ENCODE results near the gene USP22. TPM values are rescaled to one million over a fixed set of nuclear protein-coding genes. Genes with fewer than 3 reads are reported as not detected.

The USP22 gene
- total and polyA plus RNA-seq, 2 donors (not counting 3 experiments of a cell fraction or from before 2014, with no cell fraction given) = 204 to 260 TPM

- Histone ChIP-seq H3K27me3 (ENCODE audit: control insufficient read depth in 2 of 2, insufficient read depth in 2 of 2, low read length in 2 of 2) (no peaks in the 10 kb centered on the region), H2AFZ (ENCODE audit: low read depth, low read length) (no peak overlapping the region), H3K36me3 (ENCODE audit: control insufficient read depth in 2 of 2, extremely low read depth in 1 of 2, insufficient read depth in 2 of 2, low read length in 2 of 2) (peaks cover 3 to 6% of the 10 kb centered on the region in 2 experiments), H3K9me3 (replicated peaks; ENCODE audit: control insufficient read depth, insufficient read depth, low read length) (no peaks in the 10 kb centered on the region), H4K20me1 (replicated peaks; ENCODE audit: control insufficient read depth, extremely low read depth, insufficient read depth, low read length) (peaks cover 28% of the 10 kb centered on the region), H3K9ac (replicated peaks; ENCODE audit: extremely low read depth, insufficient read depth, low read length) (peak overlapping the region; percentile 99), H3K4me1 (ENCODE audit: control insufficient read depth, extremely low read depth, insufficient read depth, low read length) (peaks cover 48% of the 10 kb centered on the region), H3K27ac (ENCODE audit: insufficient read depth, low read depth, low read length) (peak overlapping the region; percentile 73), H3K4me3 (replicated peaks in 1 of 3; ENCODE audit: insufficient read depth in 1 of 3, low read depth in 1 of 3, low read length in 3 of 3) (peak overlapping the region; percentile 97 to 99 (median 99)), H3K79me2 (ENCODE audit: control insufficient read depth, insufficient read depth, low read length) (peaks cover 75% of the 10 kb centered on the region), H3K9me1 (replicated peaks; ENCODE audit: control insufficient read depth, extremely low read depth, insufficient read depth, low read length) (no peaks in the 10 kb centered on the region), H3K4me2 (ENCODE audit: insufficient read depth, low read length) (peak overlapping the region; percentile 75)
- CTCF ChIA-PET = interaction anchor here (0.6 to 1.1 kb wide), 2 partner anchors 47 to 472 kb away, joined by 3 read pairs; no protein-coding TSS in a partner anchor
- POLR2A ChIA-PET = no interaction called here
- DNase-seq (ENCODE audit: low read depth, low spot score) (peak; percentile 49), FAIRE-seq (peak; percentile 53)
- dilution Hi-C loops (cut with MboI; ENCODE audit: extremely low pct_ligation_motif_present, low sequenced_read_pairs) = no loop called here
- BruUV-seq (replicated peaks) = TSS peak; percentile 7
- TF ChIP-seq POLR2A (IDR thresholded peaks at IDR 0.05; ENCODE audit: low read depth, low read length) (no peak), CTCF (IDR thresholded peaks at IDR 0.05; ENCODE audit: extremely low read depth in 1 of 2, insufficient read depth in 1 of 2, low read depth in 1 of 2, low read length in 2 of 2) (peak; percentile 32 to 33)
- intact Hi-C loops (cut with micrococcal nuclease) = loop anchor here (5.0 kb wide), 2 partner anchors 133 to 472 kb away; no protein-coding TSS in a partner anchor
These were observed 2.8 kb downstream of the USP22 start for GRCh38 chr17:21039839-21040575.

- Histone ChIP-seq H3K9ac (replicated peaks; ENCODE audit: extremely low read depth, insufficient read depth, low read length) (no peak overlapping the region), H3K9me3 (replicated peaks; ENCODE audit: control insufficient read depth, insufficient read depth, low read length) (no peaks in the 10 kb centered on the region), H3K36me3 (ENCODE audit: control insufficient read depth in 2 of 2, extremely low read depth in 1 of 2, insufficient read depth in 2 of 2, low read length in 2 of 2) (peaks cover 3 to 10% of the 10 kb centered on the region in 2 experiments), H3K4me1 (ENCODE audit: control insufficient read depth, extremely low read depth, insufficient read depth, low read length) (peaks cover 50% of the 10 kb centered on the region), H3K4me3 (replicated peaks in 1 of 3; ENCODE audit: insufficient read depth in 1 of 3, low read depth in 1 of 3, low read length in 3 of 3) (no peak overlapping the region), H3K27ac (ENCODE audit: insufficient read depth, low read depth, low read length) (no peak overlapping the region), H3K9me1 (replicated peaks; ENCODE audit: control insufficient read depth, extremely low read depth, insufficient read depth, low read length) (no peaks in the 10 kb centered on the region), H3K4me2 (ENCODE audit: insufficient read depth, low read length) (peak overlapping the region; percentile 26), H4K20me1 (replicated peaks; ENCODE audit: control insufficient read depth, extremely low read depth, insufficient read depth, low read length) (peaks cover 44% of the 10 kb centered on the region), H2AFZ (ENCODE audit: low read depth, low read length) (no peak overlapping the region), H3K27me3 (ENCODE audit: control insufficient read depth in 2 of 2, insufficient read depth in 2 of 2, low read length in 2 of 2) (no peaks in the 10 kb centered on the region), H3K79me2 (ENCODE audit: control insufficient read depth, insufficient read depth, low read length) (peaks cover 98% of the 10 kb centered on the region)
- ChIA-PET CTCF (interaction anchor here (0.7 kb wide), 1 partner anchor 9 kb away, joined by 3 read pairs; no protein-coding TSS in a partner anchor), POLR2A (interaction anchor here (0.8 kb wide), 1 partner anchor 1059 kb away, joined by 5 read pairs; the partner anchor contains the start of gene AKAP10)
- intact Hi-C loops (cut with micrococcal nuclease) (no loop called here), dilution Hi-C loops (cut with MboI; ENCODE audit: extremely low pct_ligation_motif_present, low sequenced_read_pairs) (no loop called here)
- no peak for TF ChIP-seq POLR2A (IDR thresholded peaks at IDR 0.05; ENCODE audit: low read depth, low read length)
- no peak for DNase-seq (ENCODE audit: low read depth, low spot score)
- no TSS peak for BruUV-seq (replicated peaks)
- FAIRE-seq = no peak
These were observed 5.6 kb downstream of the USP22 start for GRCh38 chr17:21037117-21037803.
